K562 (cell line): Measurements from ENCODE around the gene PLA2G15. TPM values are rescaled to one million over a fixed set of nuclear protein-coding genes. Genes with fewer than 3 reads are reported as not detected.

ENCODE experiments used
- KAT2B ChIP-seq: IDR thresholded peaks from one replicate; pipeline ENCODE4 v1.6.1; 2012; ENCODE audit warnings: low read depth, mild to moderate bottlenecking, control low read depth, inconsistent platforms, low read length, moderate library complexity
- PHTF2 ChIP-seq: fragments of 250-450 bp; sonication (Bioruptor Pico); IDR thresholded peaks from 2 replicates; pipeline ENCODE4 v1.5.0; 2021; ENCODE audit warnings: mild to moderate bottlenecking
- POLR2AphosphoS2 ChIP-seq: IDR thresholded peaks from 2 replicates; pipeline ENCODE4 v1.6.1; 2012; ENCODE audit warnings: low read length, improper control_type of control experiment
- TEAD1 ChIP-seq, 2 experiments: fragments of 450-650 bp in 1 of 2; sonication (generic) in 1 of 2; formaldehyde crosslinking; IDR thresholded peaks; 2 replicates each; pipeline versions ENCODE4 v1.4.0 to v1.8.0; 2020 to 2022; ENCODE audit warnings: mild to moderate bottlenecking in 2 of 2, missing genetic modification reagents in 1 of 2
- ZNF589 ChIP-seq: fragments of 200-800 bp; sonication (Bioruptor generic); IDR thresholded peaks from 2 replicates; pipeline ENCODE4 v1.6.1; 2016; ENCODE audit warnings: low read depth, missing genetic modification characterization, missing compliant biosample characterization
- polyA plus RNA-seq, 8 experiments: library from polyadenylated mRNA; depleted of rRNA in 4 of 8; stranded (reverse) in 5 of 8; unstranded in 3 of 8; fragments of >200 nt; fragmentation: Nextera tagmentation in 2 of 8; fragmentation: Illumina TruSeq in 1 of 8; extraction: Ambion mirVana in 2 of 8; extraction: Trizol in 1 of 8; gene quantifications; 2 replicates each; pipeline versions ENCODE4 v1.2.1 to v1.2.3, GENCODE V29; 2011 to 2014; ENCODE audit warnings: inconsistent platforms in 1 of 8, missing spikeins in 1 of 8
- total RNA-seq, 7 experiments: library from RNA; depleted of rRNA in 6 of 7; stranded (reverse); fragments of >200 nt in 6 of 7; fragmentation: Illumina TruSeq in 2 of 7; extraction: Trizol in 2 of 7; gene quantifications; 2 replicates each; pipeline versions ENCODE4 v1.2.1 to v1.2.3, GENCODE V29; 2011 to 2021; ENCODE audit warnings: low replicate concordance in 1 of 7
- TF ChIP-seq, protein P1 (sequence below): fragments of 150-350 bp; conservative IDR thresholded peaks from 2 replicates; pipeline ENCODE4 v1.6.1; 2014; ENCODE audit warnings: low read length
- TF ChIP-seq, protein P2 (sequence below): fragments of 250-450 bp; sonication (Bioruptor Pico); IDR thresholded peaks from 2 replicates; pipeline ENCODE4 v1.5.0; 2021; ENCODE audit warnings: mild to moderate bottlenecking, borderline replicate concordance
- TF ChIP-seq, protein P3 (sequence below): sonication (generic); formaldehyde crosslinking; IDR thresholded peaks from 2 replicates; pipeline ENCODE4 v1.8.1; 2023; ENCODE audit warnings: mild to moderate bottlenecking, missing genetic modification reagents
- TF ChIP-seq, protein P4 (sequence below): fragments of 250-450 bp; sonication (Bioruptor Pico); IDR thresholded peaks from 2 replicates; pipeline ENCODE4 v1.8.0; 2022; ENCODE audit warnings: inconsistent platforms, mild to moderate bottlenecking, moderate library complexity, borderline replicate concordance
- TF ChIP-seq, protein P5 (sequence below), 3 experiments: fragments of 200-800 bp in 1 of 3; fragments of 250-450 bp in 1 of 3; fragments of 450-650 bp in 1 of 3; sonication (Bioruptor Pico) in 1 of 3; sonication (Bioruptor generic) in 1 of 3; formaldehyde crosslinking in 1 of 3; IDR thresholded peaks; 2 replicates each; pipeline versions ENCODE4 v1.6.1 to v1.8.0; 2016 to 2022; ENCODE audit warnings: mild to moderate bottlenecking in 2 of 3, missing genetic modification characterization in 2 of 3, missing compliant biosample characterization in 1 of 3, moderate library complexity in 1 of 3
- TF ChIP-seq, protein P6 (sequence below): sonication (generic); formaldehyde crosslinking; IDR thresholded peaks from 2 replicates; pipeline ENCODE4 v1.8.0; 2022; ENCODE audit warnings: mild to moderate bottlenecking, missing genetic modification reagents

PLA2G15 gene
- total and polyA plus RNA-seq, 9 of the 15 experiments (the other 6 are each of a cell fraction or from before 2014, with no cell fraction given): 0.42 to 8.6 (median 4.8) TPM

DNA sequence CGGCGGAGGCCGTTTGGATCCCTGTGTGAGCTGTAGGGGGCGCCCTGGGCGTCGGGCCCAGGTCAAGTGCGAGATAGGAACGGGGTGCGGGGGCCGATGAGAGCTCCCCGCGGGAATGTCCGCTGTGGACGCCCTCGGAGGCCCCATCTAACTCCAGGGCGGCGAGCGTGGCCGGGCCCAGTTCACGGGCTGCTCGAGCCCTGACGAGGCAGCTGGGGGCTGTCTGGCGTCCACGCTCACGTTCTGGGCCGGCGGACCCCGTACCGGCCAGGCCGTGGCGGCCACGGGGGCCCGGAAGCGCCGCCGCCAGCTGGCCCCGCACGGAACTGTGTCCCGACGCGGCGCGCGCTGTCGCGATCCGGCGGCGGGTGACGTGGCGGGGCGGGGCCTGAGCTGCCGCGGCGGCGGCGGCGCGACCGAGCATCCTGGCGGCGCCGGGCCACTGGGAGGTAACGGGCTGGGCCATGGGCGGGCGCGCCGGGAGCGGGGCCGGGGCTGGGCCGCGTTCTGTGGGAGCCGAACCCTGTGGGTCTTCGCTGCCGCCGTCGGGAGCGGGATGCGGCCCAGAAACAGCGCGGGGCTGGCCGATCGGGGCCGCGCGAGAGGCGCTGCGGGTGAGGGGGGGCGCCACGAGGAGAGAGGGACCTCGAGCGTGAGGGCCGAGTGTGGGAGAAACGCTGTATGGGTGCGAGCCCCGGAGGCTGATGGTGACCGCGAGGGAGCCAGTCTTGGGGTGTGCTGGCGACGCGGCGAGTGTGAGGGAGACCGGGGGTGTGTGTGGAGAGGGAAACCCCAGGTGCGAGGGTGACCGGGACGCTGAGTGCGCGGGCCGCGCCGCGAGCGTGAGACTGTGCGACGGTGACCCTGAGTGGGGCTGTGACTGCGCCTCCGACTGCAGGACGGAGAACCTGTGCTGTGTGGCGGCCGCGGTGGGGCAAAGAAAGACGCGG is 19.2 kb downstream of the PLA2G15 start, which contains the start of gene SLC7A6 (continued):
- TF ChIP-seq, protein P1, sequence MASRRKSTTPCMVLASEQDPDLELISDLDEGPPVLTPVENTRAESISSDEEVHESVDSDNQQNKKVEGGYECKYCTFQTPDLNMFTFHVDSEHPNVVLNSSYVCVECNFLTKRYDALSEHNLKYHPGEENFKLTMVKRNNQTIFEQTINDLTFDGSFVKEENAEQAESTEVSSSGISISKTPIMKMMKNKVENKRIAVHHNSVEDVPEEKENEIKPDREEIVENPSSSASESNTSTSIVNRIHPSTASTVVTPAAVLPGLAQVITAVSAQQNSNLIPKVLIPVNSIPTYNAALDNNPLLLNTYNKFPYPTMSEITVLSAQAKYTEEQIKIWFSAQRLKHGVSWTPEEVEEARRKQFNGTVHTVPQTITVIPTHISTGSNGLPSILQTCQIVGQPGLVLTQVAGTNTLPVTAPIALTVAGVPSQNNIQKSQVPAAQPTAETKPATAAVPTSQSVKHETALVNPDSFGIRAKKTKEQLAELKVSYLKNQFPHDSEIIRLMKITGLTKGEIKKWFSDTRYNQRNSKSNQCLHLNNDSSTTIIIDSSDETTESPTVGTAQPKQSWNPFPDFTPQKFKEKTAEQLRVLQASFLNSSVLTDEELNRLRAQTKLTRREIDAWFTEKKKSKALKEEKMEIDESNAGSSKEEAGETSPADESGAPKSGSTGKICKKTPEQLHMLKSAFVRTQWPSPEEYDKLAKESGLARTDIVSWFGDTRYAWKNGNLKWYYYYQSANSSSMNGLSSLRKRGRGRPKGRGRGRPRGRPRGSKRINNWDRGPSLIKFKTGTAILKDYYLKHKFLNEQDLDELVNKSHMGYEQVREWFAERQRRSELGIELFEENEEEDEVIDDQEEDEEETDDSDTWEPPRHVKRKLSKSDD: no peak
- TF ChIP-seq, protein P2, sequence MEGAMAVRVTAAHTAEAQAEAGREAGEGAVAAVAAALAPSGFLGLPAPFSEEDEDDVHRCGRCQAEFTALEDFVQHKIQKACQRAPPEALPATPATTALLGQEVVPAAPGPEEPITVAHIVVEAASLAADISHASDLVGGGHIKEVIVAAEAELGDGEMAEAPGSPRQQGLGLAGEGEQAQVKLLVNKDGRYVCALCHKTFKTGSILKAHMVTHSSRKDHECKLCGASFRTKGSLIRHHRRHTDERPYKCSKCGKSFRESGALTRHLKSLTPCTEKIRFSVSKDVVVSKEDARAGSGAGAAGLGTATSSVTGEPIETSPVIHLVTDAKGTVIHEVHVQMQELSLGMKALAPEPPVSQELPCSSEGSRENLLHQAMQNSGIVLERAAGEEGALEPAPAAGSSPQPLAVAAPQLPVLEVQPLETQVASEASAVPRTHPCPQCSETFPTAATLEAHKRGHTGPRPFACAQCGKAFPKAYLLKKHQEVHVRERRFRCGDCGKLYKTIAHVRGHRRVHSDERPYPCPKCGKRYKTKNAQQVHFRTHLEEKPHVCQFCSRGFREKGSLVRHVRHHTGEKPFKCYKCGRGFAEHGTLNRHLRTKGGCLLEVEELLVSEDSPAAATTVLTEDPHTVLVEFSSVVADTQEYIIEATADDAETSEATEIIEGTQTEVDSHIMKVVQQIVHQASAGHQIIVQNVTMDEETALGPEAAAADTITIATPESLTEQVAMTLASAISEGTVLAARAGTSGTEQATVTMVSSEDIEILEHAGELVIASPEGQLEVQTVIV (CRISPR knock-in tag): no peak
- TF ChIP-seq, protein P3, sequence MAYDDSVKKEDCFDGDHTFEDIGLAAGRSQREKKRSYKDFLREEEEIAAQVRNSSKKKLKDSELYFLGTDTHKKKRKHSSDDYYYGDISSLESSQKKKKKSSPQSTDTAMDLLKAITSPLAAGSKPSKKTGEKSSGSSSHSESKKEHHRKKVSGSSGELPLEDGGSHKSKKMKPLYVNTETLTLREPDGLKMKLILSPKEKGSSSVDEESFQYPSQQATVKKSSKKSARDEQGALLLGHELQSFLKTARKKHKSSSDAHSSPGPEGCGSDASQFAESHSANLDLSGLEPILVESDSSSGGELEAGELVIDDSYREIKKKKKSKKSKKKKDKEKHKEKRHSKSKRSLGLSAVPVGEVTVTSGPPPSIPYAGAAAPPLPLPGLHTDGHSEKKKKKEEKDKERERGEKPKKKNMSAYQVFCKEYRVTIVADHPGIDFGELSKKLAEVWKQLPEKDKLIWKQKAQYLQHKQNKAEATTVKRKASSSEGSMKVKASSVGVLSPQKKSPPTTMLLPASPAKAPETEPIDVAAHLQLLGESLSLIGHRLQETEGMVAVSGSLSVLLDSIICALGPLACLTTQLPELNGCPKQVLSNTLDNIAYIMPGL: peak; percentile 6; the same call in 1 of the 2 replicates
- TF ChIP-seq POLR2AphosphoS2 (no peak), PHTF2 (CRISPR knock-in tag) (no peak), ZNF589 (CRISPR knock-in tag) (no peak), TEAD1 (CRISPR knock-in tag; IDR thresholded peaks at IDR 0.05) (peak; percentile 47 to 62; a peak in 1 of 4 replicates), KAT2B (no peak)
- TF ChIP-seq, protein P4, sequence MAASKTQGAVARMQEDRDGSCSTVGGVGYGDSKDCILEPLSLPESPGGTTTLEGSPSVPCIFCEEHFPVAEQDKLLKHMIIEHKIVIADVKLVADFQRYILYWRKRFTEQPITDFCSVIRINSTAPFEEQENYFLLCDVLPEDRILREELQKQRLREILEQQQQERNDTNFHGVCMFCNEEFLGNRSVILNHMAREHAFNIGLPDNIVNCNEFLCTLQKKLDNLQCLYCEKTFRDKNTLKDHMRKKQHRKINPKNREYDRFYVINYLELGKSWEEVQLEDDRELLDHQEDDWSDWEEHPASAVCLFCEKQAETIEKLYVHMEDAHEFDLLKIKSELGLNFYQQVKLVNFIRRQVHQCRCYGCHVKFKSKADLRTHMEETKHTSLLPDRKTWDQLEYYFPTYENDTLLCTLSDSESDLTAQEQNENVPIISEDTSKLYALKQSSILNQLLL (CRISPR knock-in tag): no peak
- TF ChIP-seq, protein P5, sequence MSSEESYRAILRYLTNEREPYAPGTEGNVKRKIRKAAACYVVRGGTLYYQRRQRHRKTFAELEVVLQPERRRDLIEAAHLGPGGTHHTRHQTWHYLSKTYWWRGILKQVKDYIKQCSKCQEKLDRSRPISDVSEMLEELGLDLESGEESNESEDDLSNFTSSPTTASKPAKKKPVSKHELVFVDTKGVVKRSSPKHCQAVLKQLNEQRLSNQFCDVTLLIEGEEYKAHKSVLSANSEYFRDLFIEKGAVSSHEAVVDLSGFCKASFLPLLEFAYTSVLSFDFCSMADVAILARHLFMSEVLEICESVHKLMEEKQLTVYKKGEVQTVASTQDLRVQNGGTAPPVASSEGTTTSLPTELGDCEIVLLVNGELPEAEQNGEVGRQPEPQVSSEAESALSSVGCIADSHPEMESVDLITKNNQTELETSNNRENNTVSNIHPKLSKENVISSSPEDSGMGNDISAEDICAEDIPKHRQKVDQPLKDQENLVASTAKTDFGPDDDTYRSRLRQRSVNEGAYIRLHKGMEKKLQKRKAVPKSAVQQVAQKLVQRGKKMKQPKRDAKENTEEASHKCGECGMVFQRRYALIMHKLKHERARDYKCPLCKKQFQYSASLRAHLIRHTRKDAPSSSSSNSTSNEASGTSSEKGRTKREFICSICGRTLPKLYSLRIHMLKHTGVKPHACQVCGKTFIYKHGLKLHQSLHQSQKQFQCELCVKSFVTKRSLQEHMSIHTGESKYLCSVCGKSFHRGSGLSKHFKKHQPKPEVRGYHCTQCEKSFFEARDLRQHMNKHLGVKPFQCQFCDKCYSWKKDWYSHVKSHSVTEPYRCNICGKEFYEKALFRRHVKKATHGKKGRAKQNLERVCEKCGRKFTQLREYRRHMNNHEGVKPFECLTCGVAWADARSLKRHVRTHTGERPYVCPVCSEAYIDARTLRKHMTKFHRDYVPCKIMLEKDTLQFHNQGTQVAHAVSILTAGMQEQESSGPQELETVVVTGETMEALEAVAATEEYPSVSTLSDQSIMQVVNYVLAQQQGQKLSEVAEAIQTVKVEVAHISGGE (CRISPR knock-in tag; IDR thresholded peaks at IDR 0.05): peak in 2 of 3 experiments; percentile 63 to 88; a peak in 4 of 6 replicates
- TF ChIP-seq, protein P6, sequence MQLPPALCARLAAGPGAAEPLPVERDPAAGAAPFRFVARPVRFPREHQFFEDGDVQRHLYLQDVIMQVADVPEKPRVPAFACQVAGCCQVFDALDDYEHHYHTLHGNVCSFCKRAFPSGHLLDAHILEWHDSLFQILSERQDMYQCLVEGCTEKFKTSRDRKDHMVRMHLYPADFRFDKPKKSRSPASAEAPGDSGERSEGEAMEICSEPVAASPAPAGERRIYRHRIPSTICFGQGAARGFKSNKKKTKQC (CRISPR knock-in tag): peak; percentile 74; the same call in 1 of the 2 replicates
